ENCODE results near the gene IL36A. TPM values are rescaled to one million over a fixed set of nuclear protein-coding genes. Genes with fewer than 3 reads are reported as not detected.

The IL36A gene
- total and polyA plus RNA-seq, 9 of the 15 experiments (the other 6 are each of a cell fraction or from before 2014, with no cell fraction given), result not detected

DNA sequence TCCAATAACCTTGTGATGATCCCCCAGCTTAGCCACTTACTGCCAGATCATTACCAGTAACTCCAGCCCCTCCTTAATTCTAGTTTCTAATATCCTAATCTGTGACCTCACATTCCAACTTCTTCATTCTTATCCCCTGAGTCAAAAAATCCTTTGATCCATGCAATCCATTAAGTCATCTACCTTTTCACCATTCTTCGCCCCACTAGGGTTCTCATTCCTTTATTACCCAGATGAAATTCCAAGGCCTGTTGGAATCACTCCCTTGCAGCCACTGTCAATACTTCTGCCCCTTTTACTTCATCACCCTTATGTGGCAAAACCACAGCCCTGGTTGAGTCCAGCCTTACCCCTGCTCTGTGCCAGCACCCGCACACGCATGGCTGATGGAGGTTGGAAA is 47.7 kb upstream of the IL36A start:
- CTCF ChIA-PET (ENCODE audit: low intra/inter-chr PET ratio), result interaction anchor here (0.6 kb wide), 1 partner anchor 338 kb away, joined by 3 read pairs; no protein-coding TSS in a partner anchor
- Histone ChIP-seq H3K36me3 (ENCODE audit: control insufficient read depth, insufficient read depth, low read length) (no peaks in the 10 kb centered on the region), H3K9me3 (replicated peaks; ENCODE audit: control insufficient read depth, insufficient read depth, low read depth, low read length) (no peaks in the 10 kb centered on the region), H3K9ac (ENCODE audit: insufficient read depth in 1 of 2, low read depth in 2 of 2, low read length in 2 of 2) (no peak overlapping the region), H3K4me3 (no peak overlapping the region), H3K27me3 (ENCODE audit: control insufficient read depth in 2 of 2, insufficient read depth in 2 of 2, low read length in 2 of 2) (peaks cover 21 to 29% of the 10 kb centered on the region in 2 experiments), H3K27ac (ENCODE audit: extremely low read depth, low read depth, low read length) (no peak overlapping the region), H4K20me1 (replicated peaks; ENCODE audit: control insufficient read depth, insufficient read depth, low read length) (0 out of 2 replicates have a peak, but pooled peaks cover 3% of the 10 kb centered on the region), H3K9me1 (ENCODE audit: control insufficient read depth, insufficient read depth, low read length) (no peaks in the 10 kb centered on the region), H3K4me1 (replicated peaks in 1 of 2; ENCODE audit: control insufficient read depth in 2 of 2, insufficient read depth in 2 of 2, low read length in 2 of 2) (no peaks in the 10 kb centered on the region; a peak in 1 of 5 replicates), H3K4me2 (ENCODE audit: insufficient read depth, low read length) (no peak overlapping the region), H2AFZ (ENCODE audit: low read depth, low read length) (no peak overlapping the region), H3K79me2 (ENCODE audit: control insufficient read depth, insufficient read depth, low read length) (no peaks in the 10 kb centered on the region)
- FAIRE-seq (no peak), DNase-seq (ENCODE audit: extremely low read depth in 1 of 4, low spot score in 3 of 4) (no peak), ATAC-seq (no peak)
- WGBS (ENCODE audit: insufficient coverage, low coverage, missing lambda C conversion rate), result 45% methylated on average over 3 of the region's 3 CpGs
- intact Hi-C loops (cut with micrococcal nuclease) (loop anchor here (5.0 to 10.0 kb wide), 2 partner anchors 95 to 127 kb away; partner anchors contain the start of gene IL36B), in situ Hi-C loops (cut with MboI) (no loop called here)
- TF ChIP-seq POLR2AphosphoS2 (IDR thresholded peaks at IDR 0.05; ENCODE audit: low read length), result no peak
- no peak for TF ChIP-seq ZNF311 (CRISPR knock-in tag; IDR thresholded peaks at IDR 0.05)
- no peak for TF ChIP-seq SOX6 (IDR thresholded peaks at IDR 0.05)
- TF ChIP-seq, protein P1, sequence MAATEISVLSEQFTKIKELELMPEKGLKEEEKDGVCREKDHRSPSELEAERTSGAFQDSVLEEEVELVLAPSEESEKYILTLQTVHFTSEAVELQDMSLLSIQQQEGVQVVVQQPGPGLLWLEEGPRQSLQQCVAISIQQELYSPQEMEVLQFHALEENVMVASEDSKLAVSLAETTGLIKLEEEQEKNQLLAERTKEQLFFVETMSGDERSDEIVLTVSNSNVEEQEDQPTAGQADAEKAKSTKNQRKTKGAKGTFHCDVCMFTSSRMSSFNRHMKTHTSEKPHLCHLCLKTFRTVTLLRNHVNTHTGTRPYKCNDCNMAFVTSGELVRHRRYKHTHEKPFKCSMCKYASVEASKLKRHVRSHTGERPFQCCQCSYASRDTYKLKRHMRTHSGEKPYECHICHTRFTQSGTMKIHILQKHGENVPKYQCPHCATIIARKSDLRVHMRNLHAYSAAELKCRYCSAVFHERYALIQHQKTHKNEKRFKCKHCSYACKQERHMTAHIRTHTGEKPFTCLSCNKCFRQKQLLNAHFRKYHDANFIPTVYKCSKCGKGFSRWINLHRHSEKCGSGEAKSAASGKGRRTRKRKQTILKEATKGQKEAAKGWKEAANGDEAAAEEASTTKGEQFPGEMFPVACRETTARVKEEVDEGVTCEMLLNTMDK (IDR thresholded peaks at IDR 0.05; ENCODE audit: borderline replicate concordance, insufficient read depth, low read depth, low read length, poor library complexity, severe bottlenecking), result no peak
- no peak for TF ChIP-seq BMI1 (IDR thresholded peaks at IDR 0.05; ENCODE audit: low read length)
- TF ChIP-seq PRMT5 (CRISPR knock-in tag; IDR thresholded peaks at IDR 0.05), result no peak
- no TSS peak for BruUV-seq (replicated peaks)
- POLR2A ChIA-PET, result no interaction called here
